Activated naive CD4-positive, alpha-beta T cell treated with anti-CD3 and anti-CD28 coated beads, Interleukin-2, amount 10 ng/mL, durations not matched to agents 7 days and 5 days (primary cell): ENCODE data around the gene CSF1.

Experiments
- CTCF ChIA-PET: fragments of 350-600 bp; sonication (Branson Sonifier 250); formaldehyde crosslinking; loops from one replicate; lab custom pipeline; 2021; ENCODE audit warnings: antibody characterized with exemption; lab: Charles Lee
- DNase-seq: peaks from one replicate; pipeline ENCODE4 v3.0.0-alpha.2; 2020
- H3K27ac Mint-ChIP-seq: one replicate; pipeline ENCODE4 v1.8.0; 2021; ENCODE audit warnings: mild to moderate bottlenecking, moderate library complexity, mixed read lengths
- H3K27me3 Mint-ChIP-seq: one replicate; pipeline ENCODE4 v1.8.0; 2021; ENCODE audit warnings: mild to moderate bottlenecking, mixed read lengths
- H3K36me3 Mint-ChIP-seq: one replicate; pipeline ENCODE4 v1.8.0; 2021; ENCODE audit warnings: mixed read lengths
- H3K4me1 Mint-ChIP-seq: one replicate; pipeline ENCODE4 v1.8.0; 2021; ENCODE audit warnings: mixed read lengths
- H3K4me3 Mint-ChIP-seq: one replicate; pipeline ENCODE4 v1.8.0; 2021; ENCODE audit warnings: mild to moderate bottlenecking, moderate library complexity, mixed read lengths
- H3K9me3 Mint-ChIP-seq: one replicate; pipeline ENCODE4 v1.8.0; 2021; ENCODE audit warnings: mixed read lengths

Gene CSF1

DNA sequence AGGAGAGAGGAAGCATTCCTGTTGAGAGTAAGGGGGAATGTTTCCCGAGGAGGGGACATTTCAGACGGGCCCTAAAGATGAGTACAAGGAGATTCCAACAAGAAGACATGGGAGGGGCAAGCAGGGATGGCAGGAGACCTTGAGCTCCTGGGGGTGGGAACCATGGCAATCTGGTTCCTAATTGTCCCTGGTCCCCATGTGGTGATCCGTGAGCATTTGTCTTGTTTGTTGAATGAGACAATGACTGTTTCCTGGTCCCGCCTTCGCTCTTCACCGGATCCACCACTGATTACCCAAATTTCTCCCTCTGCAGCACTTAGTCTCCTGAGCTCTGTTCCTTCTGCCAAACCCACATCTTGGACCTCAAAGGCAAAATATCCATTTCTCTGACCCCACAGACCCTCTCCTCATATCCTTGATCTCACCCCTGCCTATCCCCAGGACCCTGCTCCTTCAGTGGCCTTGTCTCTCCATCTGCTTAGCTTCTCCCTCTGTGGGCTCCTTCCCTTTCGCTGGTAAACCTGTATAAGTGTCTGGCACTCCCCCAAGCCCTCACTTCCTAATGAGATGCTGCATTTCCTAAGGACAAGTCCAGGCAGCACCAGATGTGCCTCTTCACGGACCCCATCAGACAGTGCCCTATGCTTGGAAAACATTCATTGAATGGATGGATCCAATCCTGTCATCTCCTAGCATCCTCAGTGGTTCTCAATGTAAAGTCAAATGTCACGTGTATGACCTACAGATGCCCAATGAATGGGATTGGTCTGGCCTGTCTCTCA is 8.3 kb upstream of the CSF1 start:
- H3K9me3 Mint-ChIP-seq = no peaks in the 10 kb centered on the region
- H3K4me3 Mint-ChIP-seq = no peak overlapping the region
- DNase-seq = no peak
- H3K36me3 Mint-ChIP-seq = peaks cover 9% of the 10 kb centered on the region
- peaks cover 18% of the 10 kb centered on the region for H3K27me3 Mint-ChIP-seq
- CTCF ChIA-PET = interaction anchor here (1.5 to 3.1 kb wide), 2 partner anchors 11 to 125 kb away, joined by 6 to 11 read pairs; no protein-coding TSS in a partner anchor
- peak overlapping the region; percentile 50 for H3K27ac Mint-ChIP-seq
- peaks cover 23% of the 10 kb centered on the region for H3K4me1 Mint-ChIP-seq

DNA sequence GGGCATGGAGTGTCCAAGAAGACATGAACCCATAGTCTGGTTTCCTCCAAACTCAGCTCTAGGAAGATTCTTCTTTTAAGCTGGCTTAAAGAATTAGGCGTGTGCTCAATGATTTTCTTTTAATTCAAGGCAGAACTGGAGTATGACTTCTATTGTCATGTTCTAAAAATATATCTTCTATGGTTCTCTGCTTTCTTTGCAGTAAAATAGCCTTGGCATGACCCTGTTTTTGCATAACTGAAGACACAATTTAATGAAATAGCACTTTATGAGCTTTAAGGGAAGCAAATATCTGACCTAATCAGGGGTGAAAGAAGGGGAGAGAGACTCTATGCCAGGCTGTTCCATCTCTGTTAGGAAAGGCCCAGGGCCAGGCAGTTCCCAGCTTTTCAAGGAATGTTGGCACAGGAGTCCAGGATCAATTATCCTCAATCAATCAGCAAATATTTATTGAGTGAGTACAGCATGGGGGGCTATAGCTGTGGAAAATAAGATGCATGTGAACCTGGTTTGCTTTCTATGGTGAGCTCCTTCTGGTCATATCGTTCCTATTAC is 7.2 kb upstream of the CSF1 start:
- CTCF ChIA-PET = interaction anchor here (0.9 to 3.1 kb wide), 5 partner anchors 9 to 126 kb away, joined by 3 to 11 read pairs (median 6); partner anchors contain the start of gene AHCYL1
- Mint-ChIP-seq H3K9me3 (no peaks in the 10 kb centered on the region), H3K4me1 (peaks cover 31% of the 10 kb centered on the region)

DNA sequence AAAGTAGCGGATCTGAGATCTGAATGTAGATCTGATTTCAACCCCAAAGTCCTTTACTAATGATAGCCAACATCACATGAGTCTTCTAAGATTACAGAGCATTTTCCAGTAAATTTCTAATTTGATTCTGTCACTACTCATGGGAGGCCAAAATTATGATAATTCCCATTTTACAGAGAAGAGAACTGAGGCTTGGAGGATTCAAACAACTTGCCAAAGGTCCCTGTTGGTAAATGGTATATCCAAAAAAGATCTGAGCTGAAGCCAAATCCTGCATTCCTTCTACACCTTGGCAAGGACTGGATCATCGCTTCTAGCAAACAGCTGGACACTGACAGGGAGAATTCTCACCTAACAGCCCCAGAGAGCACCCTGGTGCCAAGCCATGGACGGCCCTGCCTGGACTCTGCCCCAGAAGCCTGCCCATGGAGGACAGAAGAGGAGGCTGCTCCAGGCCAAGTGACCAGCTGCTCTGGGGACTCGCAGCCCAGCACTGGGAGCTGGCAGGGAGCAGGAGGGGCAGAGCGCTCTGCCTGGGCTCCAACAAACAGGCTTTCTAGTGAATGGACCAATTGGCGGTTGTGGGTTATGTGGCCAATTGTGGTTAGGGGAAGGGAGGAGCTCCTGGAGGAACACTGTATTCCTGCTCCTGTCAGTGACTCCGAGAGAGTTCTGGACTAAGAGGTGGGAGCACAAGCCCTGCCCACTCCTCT is 6.4 kb upstream of the CSF1 start:
- no peaks in the 10 kb centered on the region for H3K9me3 Mint-ChIP-seq
- CTCF ChIA-PET = interaction anchor here (1.3 to 3.1 kb wide), 4 partner anchors 10 to 127 kb away, joined by 3 to 11 read pairs (median 7); partner anchors contain the start of gene AHCYL1
- H3K27ac Mint-ChIP-seq = no peak overlapping the region
- H3K4me3 Mint-ChIP-seq = no peak overlapping the region
- peaks cover 9% of the 10 kb centered on the region for H3K36me3 Mint-ChIP-seq
- peaks cover 37% of the 10 kb centered on the region for H3K4me1 Mint-ChIP-seq
- peaks cover 30% of the 10 kb centered on the region for H3K27me3 Mint-ChIP-seq
- no peak for DNase-seq

More for the DNA sequence above, 7.2 kb upstream of the CSF1 start:
- no peak overlapping the region for H3K4me3 Mint-ChIP-seq
- no peak for DNase-seq
- H3K27me3 Mint-ChIP-seq = peaks cover 26% of the 10 kb centered on the region
- H3K27ac Mint-ChIP-seq = no peak overlapping the region
- peaks cover 9% of the 10 kb centered on the region for H3K36me3 Mint-ChIP-seq

DNA sequence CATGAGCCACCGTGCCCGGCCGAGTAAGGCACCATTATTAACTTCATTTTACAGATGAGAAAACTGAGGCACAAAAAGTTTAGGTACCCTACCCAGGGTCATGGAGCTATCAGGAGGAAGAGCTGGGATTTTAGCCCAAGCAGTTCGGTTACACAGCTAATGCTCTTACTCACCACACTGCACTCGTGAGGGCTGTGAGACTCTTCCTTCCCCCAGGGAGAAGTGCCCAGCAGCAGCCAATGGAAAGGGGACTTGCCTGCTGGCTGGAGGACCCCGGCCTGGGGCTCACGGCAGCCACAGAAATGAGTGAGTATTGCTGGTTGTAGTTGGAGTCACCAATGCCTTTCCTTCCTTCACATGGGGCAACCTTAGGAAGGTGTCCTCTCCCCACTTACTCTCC is 5.2 kb upstream of the CSF1 start:
- Mint-ChIP-seq H3K36me3 (peaks cover 9% of the 10 kb centered on the region), H3K4me1 (peaks cover 49% of the 10 kb centered on the region), H3K27me3 (peaks cover 42% of the 10 kb centered on the region), H3K4me3 (no peak overlapping the region), H3K9me3 (no peaks in the 10 kb centered on the region), H3K27ac (peak overlapping the region; percentile 93)
- DNase-seq = no peak
- CTCF ChIA-PET = interaction anchor here (2.4 kb wide), 1 partner anchor 79 kb away, joined by 8 read pairs; the partner anchor contains the start of gene AHCYL1

DNA sequence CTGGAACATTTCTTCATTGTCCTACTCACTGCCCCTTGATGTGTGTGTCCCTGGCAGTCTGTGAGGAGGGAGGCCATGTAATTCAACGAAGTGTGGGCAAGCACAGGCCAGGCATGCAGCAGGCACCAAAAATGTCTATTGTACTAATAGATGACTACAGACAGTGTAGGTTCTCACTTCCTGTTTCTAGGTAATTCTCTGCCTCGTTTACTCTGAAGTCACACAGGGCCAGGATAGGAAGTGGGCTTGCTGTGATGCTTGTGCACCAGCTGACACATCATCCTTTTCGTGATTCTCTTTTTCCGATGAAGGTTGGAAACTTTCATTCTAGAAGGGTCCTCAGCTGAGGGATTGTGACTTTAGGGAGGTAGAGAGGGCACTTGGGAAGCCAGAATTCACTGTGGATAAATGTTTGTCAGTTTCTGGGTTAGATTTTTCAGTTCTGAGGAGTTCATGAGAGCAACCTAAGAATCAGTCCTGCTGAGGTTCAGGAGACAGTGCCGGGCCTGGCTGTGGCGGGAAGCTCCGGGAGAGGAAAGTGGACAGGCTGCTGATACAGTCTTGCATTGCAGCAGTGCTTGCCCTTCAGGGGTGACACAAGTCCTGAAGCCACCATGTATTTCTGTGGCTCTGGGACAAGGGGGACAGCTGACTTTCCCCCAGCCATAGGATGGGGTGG is 4.3 kb upstream of the CSF1 start:
- CTCF ChIA-PET = interaction anchor here (0.6 to 2.7 kb wide), 6 partner anchors 9 to 154 kb away, joined by 3 to 16 read pairs (median 4); no protein-coding TSS in a partner anchor
- H3K27me3 Mint-ChIP-seq = peaks cover 47% of the 10 kb centered on the region
- H3K4me1 Mint-ChIP-seq = peaks cover 52% of the 10 kb centered on the region

DNA sequence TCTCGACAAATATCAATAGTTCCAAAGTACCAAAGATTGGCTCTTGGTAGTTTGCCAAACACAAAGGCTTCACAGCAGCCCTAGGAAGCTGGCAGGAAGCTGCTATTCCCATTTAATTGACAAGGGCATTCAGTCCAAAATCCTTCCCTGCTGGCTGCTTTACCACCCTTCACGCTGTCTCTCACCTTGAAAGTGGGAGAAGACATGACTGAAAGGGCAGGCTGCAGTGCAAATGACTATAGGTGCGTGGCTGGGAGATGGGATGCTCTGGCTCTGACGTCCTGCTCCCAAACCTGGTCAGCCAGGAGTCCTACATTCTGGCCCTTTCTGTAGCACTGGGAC is 3.8 kb upstream of the CSF1 start:
- Mint-ChIP-seq H3K4me3 (no peak overlapping the region), H3K4me1 (peaks cover 57% of the 10 kb centered on the region), H3K27ac (peak overlapping the region; percentile 93), H3K27me3 (peaks cover 52% of the 10 kb centered on the region), H3K36me3 (peaks cover 13% of the 10 kb centered on the region), H3K9me3 (no peaks in the 10 kb centered on the region)
- no peak for DNase-seq
- CTCF ChIA-PET = interaction anchor here (0.8 to 2.7 kb wide), 5 partner anchors 10 to 130 kb away, joined by 3 to 16 read pairs (median 5); no protein-coding TSS in a partner anchor

More for the DNA sequence above, 4.3 kb upstream of the CSF1 start:
- Mint-ChIP-seq H3K36me3 (peaks cover 10% of the 10 kb centered on the region), H3K9me3 (no peaks in the 10 kb centered on the region), H3K4me3 (peak overlapping the region; percentile 58), H3K27ac (peak overlapping the region; percentile 93)
- DNase-seq = peak; percentile 74

DNA sequence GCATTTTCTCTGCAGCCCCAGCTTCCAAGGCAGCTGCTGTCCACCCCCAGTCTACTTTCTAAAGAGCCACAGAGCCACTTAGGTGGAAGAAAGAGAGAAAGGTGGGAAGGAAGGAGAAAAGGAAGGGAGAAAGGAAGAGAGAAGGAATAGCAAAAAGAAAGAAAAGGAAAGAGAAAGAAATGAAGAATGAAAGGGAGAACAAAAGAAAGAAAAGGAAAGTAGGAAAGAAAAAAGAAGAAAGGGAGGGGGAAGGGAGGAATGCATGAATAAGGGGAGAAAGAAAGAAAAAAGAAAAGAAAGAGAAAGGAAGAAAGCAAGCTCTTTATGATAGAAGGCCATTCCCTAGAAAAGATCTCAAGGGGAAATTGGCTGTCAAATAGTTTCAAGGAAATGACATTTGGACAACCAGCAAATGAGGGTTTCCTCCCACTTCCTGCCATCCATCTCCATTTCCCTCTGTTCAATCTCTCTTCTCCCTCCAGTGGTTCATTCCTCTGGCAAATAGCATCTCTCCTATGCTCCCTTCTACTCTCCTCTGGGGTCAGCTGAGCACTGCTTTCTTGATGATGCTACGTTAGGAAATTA is 3.4 kb upstream of the CSF1 start:
- Mint-ChIP-seq H3K9me3 (no peaks in the 10 kb centered on the region), H3K27ac (peak overlapping the region; percentile 93), H3K4me1 (peaks cover 62% of the 10 kb centered on the region), H3K27me3 (peaks cover 55% of the 10 kb centered on the region), H3K4me3 (no peak overlapping the region), H3K36me3 (peaks cover 15% of the 10 kb centered on the region)
- CTCF ChIA-PET = interaction anchor here (0.8 to 2.7 kb wide), 5 partner anchors 10 to 130 kb away, joined by 3 to 16 read pairs (median 5); no protein-coding TSS in a partner anchor
- no peak for DNase-seq

DNA sequence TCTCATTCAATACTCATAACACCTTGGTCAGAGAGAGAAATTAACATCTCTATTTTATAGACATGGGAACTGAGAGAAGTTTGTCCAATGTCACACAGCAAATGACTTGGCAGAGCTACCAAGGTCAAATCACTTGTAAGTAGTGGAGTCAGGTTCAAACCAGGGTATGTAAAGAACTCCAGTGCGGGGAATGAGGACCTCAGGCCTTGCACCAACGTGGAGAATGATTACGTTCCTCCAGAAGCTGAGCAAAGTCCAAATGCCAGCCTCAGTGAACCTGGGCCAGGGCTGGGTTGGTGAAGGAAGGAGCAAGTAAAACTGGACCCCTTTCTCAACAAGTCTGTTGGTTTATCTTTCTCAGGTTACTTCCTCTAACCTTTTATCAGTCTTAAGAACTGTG is 1.8 kb upstream of the CSF1 start:
- Mint-ChIP-seq H3K27me3 (peaks cover 59% of the 10 kb centered on the region), H3K4me1 (peaks cover 76% of the 10 kb centered on the region), H3K27ac (no peak overlapping the region), H3K36me3 (peaks cover 21% of the 10 kb centered on the region), H3K9me3 (no peaks in the 10 kb centered on the region), H3K4me3 (no peak overlapping the region)
- CTCF ChIA-PET = interaction anchor here (0.9 kb wide), 1 partner anchor 132 kb away, joined by 3 read pairs; no protein-coding TSS in a partner anchor
- DNase-seq = no peak

DNA sequence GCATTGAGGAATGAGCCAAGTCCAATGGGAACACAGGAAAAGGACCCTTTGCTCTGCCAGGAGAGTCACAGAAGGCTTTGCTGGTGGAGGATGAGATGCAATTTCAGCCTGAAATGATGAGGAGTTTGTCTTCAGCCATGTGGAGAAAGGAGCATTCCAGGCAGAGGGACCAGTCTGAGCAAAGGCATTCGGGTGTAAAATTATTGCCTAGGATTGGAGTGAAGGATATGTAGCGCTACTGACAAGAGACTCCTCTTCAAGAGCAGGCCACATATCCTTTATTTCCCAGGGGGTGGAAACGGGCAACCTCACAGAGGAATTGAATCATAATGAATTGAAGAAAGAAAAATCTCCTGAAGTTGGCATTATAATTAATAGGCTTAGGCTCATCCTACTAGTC is 1.1 kb upstream of the CSF1 start:
- H3K27me3 Mint-ChIP-seq = peaks cover 59% of the 10 kb centered on the region
- H3K4me1 Mint-ChIP-seq = peaks cover 79% of the 10 kb centered on the region
- peak overlapping the region; percentile 87 for H3K27ac Mint-ChIP-seq
- peak overlapping the region; percentile 91 for H3K4me3 Mint-ChIP-seq
- CTCF ChIA-PET = interaction anchor here (0.9 kb wide), 1 partner anchor 133 kb away, joined by 3 read pairs; no protein-coding TSS in a partner anchor
- H3K36me3 Mint-ChIP-seq = peaks cover 24% of the 10 kb centered on the region
- H3K9me3 Mint-ChIP-seq = no peaks in the 10 kb centered on the region
- no peak for DNase-seq

DNA sequence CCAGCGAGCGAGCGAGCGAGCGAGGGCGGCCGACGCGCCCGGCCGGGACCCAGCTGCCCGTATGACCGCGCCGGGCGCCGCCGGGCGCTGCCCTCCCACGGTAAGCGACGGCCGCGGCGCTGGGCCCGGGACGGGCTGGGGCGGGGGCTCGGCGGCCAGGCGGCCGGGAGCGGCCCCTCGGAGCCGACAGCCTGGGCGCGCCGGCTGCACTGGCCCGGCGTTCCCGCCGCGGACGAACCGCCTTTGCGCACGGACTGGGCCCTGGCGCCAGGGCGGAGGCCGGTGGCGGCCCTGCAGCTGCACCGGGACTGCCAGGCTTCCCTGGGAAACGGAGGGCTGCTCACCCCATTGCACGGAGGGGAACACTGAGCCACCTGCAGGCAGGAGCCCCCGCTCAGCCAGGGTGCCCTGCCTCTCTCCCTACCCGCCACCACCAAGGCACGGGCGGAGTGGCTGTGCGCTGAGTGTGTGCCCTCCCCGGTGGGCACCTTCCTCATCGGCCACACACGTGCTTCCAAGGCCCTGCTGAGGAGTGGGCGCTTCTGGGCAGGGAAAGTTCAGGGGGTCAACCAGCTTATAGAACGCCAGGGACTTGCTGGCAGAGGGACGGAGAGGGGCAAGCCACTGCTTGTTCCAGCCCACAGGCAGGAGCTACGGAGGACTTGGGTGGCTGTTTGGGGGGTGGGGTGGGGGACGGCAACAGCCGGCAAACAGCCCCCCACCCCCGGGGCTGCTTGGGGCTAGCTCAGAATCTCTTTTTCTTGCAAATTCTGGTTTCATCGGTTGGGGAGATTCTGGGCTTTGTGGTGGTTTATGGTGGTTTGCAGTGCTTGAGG is 532 bp downstream of the CSF1 start:
- H3K27ac Mint-ChIP-seq = peak overlapping the region; percentile 87
- no peaks in the 10 kb centered on the region for H3K9me3 Mint-ChIP-seq
- peak overlapping the region; percentile 91 for H3K4me3 Mint-ChIP-seq
- CTCF ChIA-PET = interaction anchor here (1.0 to 3.7 kb wide), 6 partner anchors 9 to 134 kb away, joined by 3 to 16 read pairs (median 5); partner anchors contain the start of gene AHCYL1
- peaks cover 24% of the 10 kb centered on the region for H3K36me3 Mint-ChIP-seq
- H3K4me1 Mint-ChIP-seq = peaks cover 73% of the 10 kb centered on the region
- DNase-seq = peak; percentile 47
- peaks cover 58% of the 10 kb centered on the region for H3K27me3 Mint-ChIP-seq

DNA sequence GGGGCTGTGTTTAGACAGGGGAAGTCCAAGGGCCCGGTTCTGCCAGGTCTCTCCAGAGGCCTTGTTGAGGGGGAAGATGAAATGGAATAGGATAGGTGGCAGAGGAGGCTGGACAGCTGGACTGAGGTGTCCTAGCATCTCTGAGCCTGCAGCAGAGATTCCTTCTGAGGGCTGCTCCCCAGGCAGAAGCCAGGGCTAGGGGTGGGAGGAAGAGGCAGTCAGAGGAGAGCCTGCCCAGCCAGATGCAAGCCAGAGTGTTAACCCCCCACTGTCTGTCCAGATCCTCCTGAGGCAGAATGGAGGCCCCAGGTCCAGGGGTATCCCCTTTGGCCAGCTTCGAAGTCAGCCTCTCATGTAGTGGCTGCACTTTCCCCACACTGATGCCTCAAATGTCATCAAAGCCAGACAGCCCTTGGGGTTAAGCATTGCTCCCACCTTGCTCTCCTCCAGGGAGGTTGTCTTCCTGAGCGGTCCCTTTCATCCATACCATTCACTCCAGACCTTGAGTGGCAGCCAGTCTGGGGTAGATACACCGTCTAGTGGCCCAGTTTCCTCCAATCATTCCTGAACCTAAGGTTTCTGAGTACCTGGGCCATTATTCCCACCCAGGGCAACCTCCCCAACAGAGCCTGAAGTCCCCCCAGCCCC is 1.7 kb downstream of the CSF1 start:
- CTCF ChIA-PET = interaction anchor here (1.1 to 3.7 kb wide), 5 partner anchors 19 to 135 kb away, joined by 4 to 16 read pairs (median 6); partner anchors contain the start of gene AHCYL1
- H3K4me1 Mint-ChIP-seq = peaks cover 65% of the 10 kb centered on the region
- peak overlapping the region; percentile 86 for H3K4me3 Mint-ChIP-seq
- DNase-seq = no peak
- H3K27ac Mint-ChIP-seq = peak overlapping the region; percentile 78
- peaks cover 33% of the 10 kb centered on the region for H3K36me3 Mint-ChIP-seq
- peaks cover 51% of the 10 kb centered on the region for H3K27me3 Mint-ChIP-seq
- no peaks in the 10 kb centered on the region for H3K9me3 Mint-ChIP-seq

DNA sequence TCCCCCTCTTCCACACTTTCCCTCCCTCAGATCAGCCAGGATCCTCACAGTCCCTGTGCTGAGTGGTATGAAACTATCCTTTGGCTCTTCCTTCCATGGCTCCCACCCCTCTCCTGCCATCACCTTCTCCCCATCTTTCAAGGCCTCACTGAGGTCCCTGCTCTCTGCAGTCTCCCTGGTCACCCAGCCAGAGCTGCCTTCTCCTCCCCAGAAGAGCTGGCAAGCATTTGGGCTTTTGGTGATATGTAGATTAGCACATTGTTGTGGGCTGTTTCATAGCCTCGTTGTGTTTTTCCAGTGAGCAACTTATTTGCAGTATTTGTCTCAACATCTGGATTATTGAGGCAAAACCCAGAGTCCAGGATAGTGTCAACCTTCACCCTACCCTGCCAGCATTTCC is 2.2 kb downstream of the CSF1 start:
- Mint-ChIP-seq H3K4me1 (peaks cover 60% of the 10 kb centered on the region), H3K27ac (peak overlapping the region; percentile 78), H3K9me3 (no peaks in the 10 kb centered on the region), H3K4me3 (peak overlapping the region; percentile 86), H3K27me3 (peaks cover 45% of the 10 kb centered on the region), H3K36me3 (peaks cover 37% of the 10 kb centered on the region)
- DNase-seq = no peak
- CTCF ChIA-PET = interaction anchor here (1.4 to 3.7 kb wide), 3 partner anchors 72 to 136 kb away, joined by 6 to 16 read pairs (median 7); partner anchors contain the start of gene AHCYL1
